ENCODE data around the gene PLCXD1.

The PLCXD1 gene

DNA sequence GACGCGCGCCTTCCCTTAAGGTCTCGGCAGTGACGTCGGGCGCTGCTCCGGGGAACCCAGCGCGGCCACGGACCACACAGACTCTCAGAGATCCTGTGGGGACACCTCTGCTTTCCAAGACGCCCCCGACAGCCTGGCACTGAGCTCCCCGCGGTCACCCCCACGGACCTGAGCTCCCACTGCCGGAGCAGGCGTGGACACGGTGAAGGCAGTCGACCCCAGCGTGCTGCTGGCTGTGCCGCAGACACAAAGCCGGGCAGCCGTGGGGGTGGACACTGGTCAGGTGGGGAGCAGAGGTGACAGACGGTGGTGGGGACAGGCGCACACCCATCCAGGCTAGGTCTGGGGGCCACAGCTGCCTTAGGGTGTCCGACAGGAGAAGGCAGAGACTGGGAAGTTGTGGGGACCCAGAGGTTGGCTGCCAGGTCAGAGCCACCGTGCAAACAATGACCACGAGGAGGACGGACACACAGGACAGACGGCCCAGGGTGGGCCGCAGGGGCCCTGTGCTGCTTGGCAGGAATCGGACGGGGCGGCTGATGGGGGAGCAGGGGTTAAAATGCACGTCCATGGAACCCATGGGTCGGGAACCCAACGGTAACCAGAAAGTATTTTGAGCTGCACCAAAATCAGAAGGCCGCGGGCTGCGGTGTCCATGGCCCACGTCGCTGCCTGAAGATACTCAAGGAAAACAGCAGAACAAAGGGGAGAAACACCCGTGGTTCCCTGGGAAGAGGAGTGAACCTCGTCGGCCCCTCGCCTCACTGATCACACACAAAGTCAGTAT, 54.0 kb downstream of the PLCXD1 start:
- TF ChIP-seq, protein P1, sequence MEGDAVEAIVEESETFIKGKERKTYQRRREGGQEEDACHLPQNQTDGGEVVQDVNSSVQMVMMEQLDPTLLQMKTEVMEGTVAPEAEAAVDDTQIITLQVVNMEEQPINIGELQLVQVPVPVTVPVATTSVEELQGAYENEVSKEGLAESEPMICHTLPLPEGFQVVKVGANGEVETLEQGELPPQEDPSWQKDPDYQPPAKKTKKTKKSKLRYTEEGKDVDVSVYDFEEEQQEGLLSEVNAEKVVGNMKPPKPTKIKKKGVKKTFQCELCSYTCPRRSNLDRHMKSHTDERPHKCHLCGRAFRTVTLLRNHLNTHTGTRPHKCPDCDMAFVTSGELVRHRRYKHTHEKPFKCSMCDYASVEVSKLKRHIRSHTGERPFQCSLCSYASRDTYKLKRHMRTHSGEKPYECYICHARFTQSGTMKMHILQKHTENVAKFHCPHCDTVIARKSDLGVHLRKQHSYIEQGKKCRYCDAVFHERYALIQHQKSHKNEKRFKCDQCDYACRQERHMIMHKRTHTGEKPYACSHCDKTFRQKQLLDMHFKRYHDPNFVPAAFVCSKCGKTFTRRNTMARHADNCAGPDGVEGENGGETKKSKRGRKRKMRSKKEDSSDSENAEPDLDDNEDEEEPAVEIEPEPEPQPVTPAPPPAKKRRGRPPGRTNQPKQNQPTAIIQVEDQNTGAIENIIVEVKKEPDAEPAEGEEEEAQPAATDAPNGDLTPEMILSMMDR (IDR thresholded peaks at IDR 0.05; ENCODE audit: extremely low read depth, insufficient read depth, missing control alignments) = no peak
- in situ Hi-C loops (cut with MboI; ENCODE audit: low pct_unique_long_range_greater_than_20kb, low sequenced_read_pairs, unreplicated experiment) = no loop called here
- no peak for DNase-seq (ENCODE audit: low spot score)

GRCh38 chrX:335758-336155, 54.6 kb downstream of the PLCXD1 start:
- TF ChIP-seq, protein P1 (IDR thresholded peaks at IDR 0.05; ENCODE audit: extremely low read depth, insufficient read depth, missing control alignments) = no peak
- no peak for DNase-seq (ENCODE audit: low spot score)
- in situ Hi-C loops (cut with MboI; ENCODE audit: low pct_unique_long_range_greater_than_20kb, low sequenced_read_pairs, unreplicated experiment) = no loop called here

- TF ChIP-seq, protein P1 (IDR thresholded peaks at IDR 0.05; ENCODE audit: extremely low read depth, insufficient read depth, missing control alignments) = no peak
- no peak for DNase-seq (ENCODE audit: low spot score)
- in situ Hi-C loops (cut with MboI; ENCODE audit: low pct_unique_long_range_greater_than_20kb, low sequenced_read_pairs, unreplicated experiment) = no loop called here
These were observed 55.0 kb downstream of the PLCXD1 start for GRCh38 chrX:336227-336626.

DNA sequence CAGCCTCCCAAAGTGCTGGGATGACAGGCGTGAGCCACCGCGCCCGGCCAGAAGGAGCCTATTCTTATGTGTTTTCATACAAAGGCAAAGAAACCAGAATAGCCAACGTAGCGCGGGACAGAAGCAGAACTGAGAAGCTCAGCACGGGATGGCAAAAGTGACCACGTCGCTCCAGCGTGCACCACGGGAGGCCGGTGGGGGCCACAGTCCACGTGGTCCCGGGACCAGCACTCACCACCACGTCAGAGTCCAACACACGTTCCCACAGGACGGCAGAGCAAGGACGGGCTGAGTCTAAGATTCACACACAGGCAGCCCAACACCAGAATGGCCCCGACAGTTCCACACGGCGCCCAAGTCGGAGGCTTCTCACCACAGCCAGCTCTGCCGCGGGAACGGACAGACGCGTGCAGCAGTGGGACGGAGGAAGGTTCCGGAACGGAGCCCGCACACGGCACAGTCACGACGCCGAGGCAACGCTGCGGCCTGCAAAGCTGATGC, 56.2 kb downstream of the PLCXD1 start:
- TF ChIP-seq, protein P1 (IDR thresholded peaks at IDR 0.05; ENCODE audit: extremely low read depth, insufficient read depth, missing control alignments) = no peak
- in situ Hi-C loops (cut with MboI; ENCODE audit: low pct_unique_long_range_greater_than_20kb, low sequenced_read_pairs, unreplicated experiment) = no loop called here
- DNase-seq (ENCODE audit: low spot score) = no peak

DNA sequence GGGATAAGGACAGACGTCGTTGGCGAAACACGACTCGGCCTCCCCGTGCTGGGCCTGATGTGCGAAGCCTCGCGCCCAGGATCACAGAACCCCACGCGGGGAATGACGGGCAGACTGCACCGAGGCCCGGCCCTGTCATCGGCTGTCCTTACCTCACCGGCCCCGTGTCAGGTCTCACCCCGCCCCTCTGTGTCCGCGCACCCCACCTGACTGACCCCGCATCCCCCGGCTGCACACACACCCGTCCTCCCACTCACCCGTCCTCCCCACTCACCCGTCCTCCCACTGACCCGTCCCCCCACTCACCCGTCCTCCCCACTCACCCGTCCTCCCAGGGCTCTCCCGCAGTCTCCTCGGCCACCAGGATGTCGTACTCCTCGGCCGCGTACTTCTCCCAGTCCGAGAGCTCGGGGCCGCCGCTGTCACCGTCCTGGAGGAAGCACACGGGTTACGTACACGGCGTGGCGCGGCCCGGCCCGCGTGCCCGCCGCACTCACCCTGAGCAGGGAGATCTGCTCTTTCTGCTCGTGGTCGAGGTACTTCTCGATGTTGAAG, 57.2 kb downstream of the PLCXD1 start:
- DNase-seq (ENCODE audit: low spot score) = no peak
- in situ Hi-C loops (cut with MboI; ENCODE audit: low pct_unique_long_range_greater_than_20kb, low sequenced_read_pairs, unreplicated experiment) = no loop called here
- TF ChIP-seq, protein P1 (IDR thresholded peaks at IDR 0.05; ENCODE audit: extremely low read depth, insufficient read depth, missing control alignments) = no peak

DNA sequence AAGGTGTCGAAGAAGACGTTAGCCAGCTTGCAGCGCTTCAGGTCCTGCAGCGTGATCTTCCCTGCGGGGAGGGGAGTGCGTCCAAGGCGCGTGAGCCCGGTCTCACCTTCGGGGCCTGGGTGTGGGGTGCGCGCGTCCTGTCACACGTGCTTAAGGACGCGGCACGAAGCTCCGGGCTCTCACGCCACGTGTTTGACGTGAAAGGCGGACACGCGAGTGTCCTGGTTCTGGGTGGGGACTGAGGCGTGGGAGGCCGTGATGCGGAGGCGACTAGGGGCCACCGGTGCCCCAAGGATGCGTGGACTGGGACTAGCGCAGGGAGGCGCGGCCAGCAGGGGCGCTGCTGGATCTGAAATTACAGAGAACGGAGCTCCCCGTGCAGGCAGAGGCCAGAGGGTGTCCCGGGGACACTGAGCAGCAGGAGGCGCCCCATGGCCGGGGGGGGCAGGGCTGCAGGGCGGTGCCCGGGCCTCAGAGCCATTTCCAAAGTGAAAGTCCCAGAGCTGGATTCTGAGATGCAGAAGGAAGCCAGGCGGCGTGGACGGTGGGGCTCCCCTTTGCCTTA, 57.7 kb downstream of the PLCXD1 start:
- DNase-seq (ENCODE audit: low spot score) = no peak
- TF ChIP-seq, protein P1 (IDR thresholded peaks at IDR 0.05; ENCODE audit: extremely low read depth, insufficient read depth, missing control alignments) = no peak
- in situ Hi-C loops (cut with MboI; ENCODE audit: low pct_unique_long_range_greater_than_20kb, low sequenced_read_pairs, unreplicated experiment) = no loop called here
